Measurements from ENCODE around the gene TRIM63. TPM values are rescaled to one million over a fixed set of nuclear protein-coding genes. Genes with fewer than 3 reads are reported as not detected.

The TRIM63 gene
- total and polyA plus RNA-seq, 8 donors = 0.09 to 0.52 (median 0.33) TPM; not detected in 2

DNA sequence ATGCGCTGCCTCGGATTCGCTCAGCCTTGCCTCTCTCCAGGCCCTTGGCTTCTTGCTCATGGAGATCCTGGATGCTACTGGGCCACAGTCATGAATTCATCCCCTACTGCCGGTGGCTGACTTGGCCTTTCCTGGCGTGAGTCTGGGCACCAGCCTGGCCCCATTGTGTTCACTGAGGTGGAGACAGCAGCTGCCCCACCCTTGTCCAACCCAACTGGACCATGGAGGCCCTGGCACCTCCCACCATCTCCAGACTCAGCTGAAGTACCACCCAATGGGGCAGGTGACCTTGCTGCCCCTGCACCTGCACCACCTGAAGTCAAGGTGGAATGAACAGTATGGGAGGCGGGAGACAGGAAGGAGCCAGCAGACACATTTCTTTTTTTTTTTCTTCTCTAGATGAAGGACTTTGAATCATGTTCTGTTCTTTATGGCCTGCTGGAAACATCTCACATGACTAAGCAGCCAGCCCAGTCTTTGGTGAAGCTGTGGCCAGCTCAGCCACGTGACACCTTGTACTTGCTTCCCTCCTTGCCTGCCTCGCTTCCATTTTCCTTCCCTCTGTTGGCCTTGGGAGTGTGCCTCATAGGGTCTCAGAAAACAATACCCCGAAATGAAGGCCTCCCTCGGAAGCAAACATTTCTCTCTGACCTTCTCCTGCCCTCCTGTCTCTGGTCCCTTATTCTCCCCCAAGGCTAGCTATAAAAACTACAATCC lies 17.7 kb downstream of the TRIM63 start:
- no peak overlapping the region for H3K4me3 ChIP-seq
- no peaks in the 10 kb centered on the region for H3K9me3 ChIP-seq
- no peaks in the 10 kb centered on the region for H3K27me3 ChIP-seq
- TF ChIP-seq, protein P1, sequence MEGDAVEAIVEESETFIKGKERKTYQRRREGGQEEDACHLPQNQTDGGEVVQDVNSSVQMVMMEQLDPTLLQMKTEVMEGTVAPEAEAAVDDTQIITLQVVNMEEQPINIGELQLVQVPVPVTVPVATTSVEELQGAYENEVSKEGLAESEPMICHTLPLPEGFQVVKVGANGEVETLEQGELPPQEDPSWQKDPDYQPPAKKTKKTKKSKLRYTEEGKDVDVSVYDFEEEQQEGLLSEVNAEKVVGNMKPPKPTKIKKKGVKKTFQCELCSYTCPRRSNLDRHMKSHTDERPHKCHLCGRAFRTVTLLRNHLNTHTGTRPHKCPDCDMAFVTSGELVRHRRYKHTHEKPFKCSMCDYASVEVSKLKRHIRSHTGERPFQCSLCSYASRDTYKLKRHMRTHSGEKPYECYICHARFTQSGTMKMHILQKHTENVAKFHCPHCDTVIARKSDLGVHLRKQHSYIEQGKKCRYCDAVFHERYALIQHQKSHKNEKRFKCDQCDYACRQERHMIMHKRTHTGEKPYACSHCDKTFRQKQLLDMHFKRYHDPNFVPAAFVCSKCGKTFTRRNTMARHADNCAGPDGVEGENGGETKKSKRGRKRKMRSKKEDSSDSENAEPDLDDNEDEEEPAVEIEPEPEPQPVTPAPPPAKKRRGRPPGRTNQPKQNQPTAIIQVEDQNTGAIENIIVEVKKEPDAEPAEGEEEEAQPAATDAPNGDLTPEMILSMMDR (IDR thresholded peaks at IDR 0.05) = no peak
- ATAC-seq (no peak), FAIRE-seq (no peak), DNase-seq (no peak)
- 72 to 73% methylated on average over 10 of the region's 10 CpGs for WGBS, 2 donors
- H3K27ac ChIP-seq = no peak overlapping the region
- H3K36me3 ChIP-seq = no peaks in the 10 kb centered on the region
- peaks cover 0 to 9% (median 0%) of the 10 kb centered on the region in 3 donors for H3K4me1 ChIP-seq
- intact Hi-C loops (cut with DNase I) = no loop called here

DNA sequence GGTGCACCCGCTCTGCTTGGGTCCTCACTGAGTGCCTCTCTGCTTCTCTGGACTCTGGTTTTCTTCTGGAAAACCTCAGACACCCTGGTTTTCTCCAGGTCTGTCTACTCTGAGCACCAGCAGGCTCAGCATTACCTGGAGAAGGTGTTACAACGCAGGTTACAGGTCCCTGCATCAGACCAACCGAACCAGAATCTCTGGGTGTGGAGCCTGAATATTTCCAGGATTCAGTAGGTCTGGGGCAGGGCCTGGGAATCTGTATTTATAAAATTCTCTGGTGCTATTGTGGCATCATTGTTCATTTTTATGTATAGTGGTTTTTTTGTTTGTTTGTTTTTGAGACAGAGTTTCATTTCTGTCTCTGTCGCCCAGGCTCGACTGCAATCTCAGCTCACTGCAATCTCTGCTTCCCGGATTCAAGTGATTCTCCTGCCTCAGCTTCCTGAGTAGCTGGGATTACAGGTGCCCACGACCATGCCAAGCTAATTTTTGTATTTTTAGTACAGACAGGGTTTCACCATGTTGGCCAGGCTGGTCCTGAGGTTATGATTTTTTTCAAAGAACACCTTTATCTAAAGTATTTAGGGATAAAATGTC lies 20.1 kb downstream of the TRIM63 start:
- TF ChIP-seq, protein P1 (IDR thresholded peaks at IDR 0.05) = no peak
- peaks cover 8 to 17% (median 8%) of the 10 kb centered on the region in 3 donors for H3K4me1 ChIP-seq
- DNase-seq (no peak), FAIRE-seq (no peak), ATAC-seq (no peak)
- peak overlapping the region in 1 of 4 donors; percentile 59 for H3K4me3 ChIP-seq
- no peaks in the 10 kb centered on the region for H3K27me3 ChIP-seq
- H3K9me3 ChIP-seq = no peaks in the 10 kb centered on the region
- intact Hi-C loops (cut with DNase I) = no loop called here
- H3K27ac ChIP-seq = no peak overlapping the region
- no peaks in the 10 kb centered on the region for H3K36me3 ChIP-seq
- 83 to 89% methylated on average over 7 of the region's 7 CpGs for WGBS, 2 donors

DNA sequence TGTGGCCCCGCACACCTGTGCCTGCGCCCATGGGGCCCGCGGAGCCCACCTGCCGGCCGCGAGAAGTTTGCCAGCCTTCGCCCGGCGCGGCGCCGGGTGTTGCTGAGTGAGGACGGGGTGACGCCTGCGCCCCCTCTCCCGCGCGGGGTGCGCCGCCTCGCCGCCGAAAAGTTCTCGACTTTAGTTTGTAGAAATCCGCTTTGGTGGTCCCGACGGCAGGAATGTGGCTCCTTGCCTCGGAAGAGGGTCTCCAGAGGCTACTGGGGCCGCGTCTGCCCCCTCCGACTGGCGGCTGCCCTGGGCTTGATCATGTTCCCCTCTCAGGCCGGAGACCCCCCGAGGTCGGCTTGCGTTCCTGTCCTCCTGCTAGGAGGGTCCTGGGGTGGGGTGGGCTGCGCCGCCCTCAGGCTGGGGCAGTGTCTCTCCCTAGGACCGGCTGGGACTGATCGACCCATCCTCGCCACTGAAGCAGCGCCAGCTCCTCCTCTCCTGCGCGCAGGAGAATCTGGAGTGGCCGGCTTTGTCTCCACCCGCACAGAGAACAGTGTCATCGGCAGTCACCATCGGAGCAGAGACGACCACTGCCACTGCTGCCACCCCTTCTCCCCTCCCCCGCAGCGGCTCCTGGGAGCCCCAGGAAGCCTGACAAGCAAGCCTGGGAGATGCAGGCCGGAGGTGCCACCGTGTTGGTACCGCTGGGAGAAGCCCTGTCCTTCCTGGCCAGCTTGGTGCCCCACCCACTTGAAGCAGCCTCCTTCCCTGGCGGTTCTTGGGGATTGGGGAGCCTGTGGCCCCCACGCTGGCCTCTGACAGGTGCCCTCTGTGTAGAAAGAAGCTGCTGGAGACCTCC lies 21.0 kb downstream of the TRIM63 start:
- no peak for FAIRE-seq
- DNase-seq = peak in 3 of 6 donors; percentile 63 to 81 (median 72)
- intact Hi-C loops (cut with DNase I) = no loop called here
- TF ChIP-seq, protein P1 (IDR thresholded peaks at IDR 0.05) = no peak
- H3K4me1 ChIP-seq = peaks cover 8 to 17% (median 8%) of the 10 kb centered on the region in 3 donors
- H3K36me3 ChIP-seq = no peaks in the 10 kb centered on the region
- no peaks in the 10 kb centered on the region for H3K27me3 ChIP-seq
- H3K27ac ChIP-seq = peak overlapping the region; percentile 70 to 86 (median 78)
- H3K9me3 ChIP-seq = no peaks in the 10 kb centered on the region
- peak overlapping the region; percentile 47 to 68 (median 57) for H3K4me3 ChIP-seq
- WGBS, 2 donors = 4 to 5% methylated on average over 55 to 57 of the region's 57 CpGs
- ATAC-seq = peak; percentile 10 to 35 (median 21)

DNA sequence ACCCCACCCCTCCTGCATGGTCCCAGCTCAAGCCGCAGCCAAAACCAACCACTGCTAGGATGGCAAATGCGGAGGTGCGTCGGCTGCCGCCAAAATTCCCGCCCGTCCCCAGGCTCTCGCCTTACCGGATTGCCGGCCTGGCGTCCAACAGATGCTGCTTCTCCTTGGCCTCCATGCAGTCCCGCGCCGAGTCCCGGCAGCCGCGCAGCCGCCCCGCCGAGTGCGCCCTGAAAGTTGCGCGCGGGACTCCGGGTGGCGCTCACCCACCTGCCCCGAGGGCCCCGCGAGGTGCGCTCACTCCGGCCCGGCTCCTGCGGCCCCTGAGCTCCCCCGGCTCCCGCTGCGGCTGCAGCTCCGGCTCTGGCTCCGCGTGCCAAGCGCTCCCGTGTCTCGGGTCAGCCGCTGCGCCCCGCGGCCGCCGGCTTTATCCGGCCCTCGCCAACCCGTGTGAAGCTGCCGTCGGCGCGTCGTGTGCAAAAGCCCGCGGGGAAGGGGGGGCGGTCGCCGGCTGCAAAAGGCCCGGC lies 21.6 kb downstream of the TRIM63 start, which contains the start of gene SLC30A2:
Gene SLC30A2 (minus strand): TSS at position 397 of the 524 bp plus-strand sequence. CDS start 222 bp downstream, at position 175.
- Histone ChIP-seq H3K4me3 (peak within 1 kb of the TSS; percentile 47 to 68 (median 57)), H3K9me3 (no peaks in the 10 kb centered on the region), H3K27me3 (no peaks in the 10 kb centered on the region), H3K36me3 (no peaks in the 10 kb centered on the region), H3K4me1 (peaks cover 8 to 17% (median 8%) of the 10 kb centered on the region in 3 donors), H3K27ac (peak within 1 kb of the TSS; percentile 70 to 86 (median 78))
- FAIRE-seq (no peak), DNase-seq (peak; percentile 65 to 85 (median 72)), ATAC-seq (peak; percentile 57 to 75 (median 64))
- TF ChIP-seq, protein P1 (IDR thresholded peaks at IDR 0.05) = no peak
- intact Hi-C loops (cut with DNase I) = no loop called here
- WGBS, 2 donors = 0 to 1% methylated on average over 40 to 62 of the region's 62 CpGs
